Measurements from ENCODE around the gene LGALS4. TPM values are rescaled to one million over a fixed set of nuclear protein-coding genes. Genes with fewer than 3 reads are reported as not detected.
"Not testable (repeated sequence)": the region's sequence is repeated elsewhere in the genome, so short reads cannot be mapped to it uniquely, and the experiment has no call there.

LGALS4 gene
- polyA plus RNA-seq, 1 donor = 2.0 TPM

DNA sequence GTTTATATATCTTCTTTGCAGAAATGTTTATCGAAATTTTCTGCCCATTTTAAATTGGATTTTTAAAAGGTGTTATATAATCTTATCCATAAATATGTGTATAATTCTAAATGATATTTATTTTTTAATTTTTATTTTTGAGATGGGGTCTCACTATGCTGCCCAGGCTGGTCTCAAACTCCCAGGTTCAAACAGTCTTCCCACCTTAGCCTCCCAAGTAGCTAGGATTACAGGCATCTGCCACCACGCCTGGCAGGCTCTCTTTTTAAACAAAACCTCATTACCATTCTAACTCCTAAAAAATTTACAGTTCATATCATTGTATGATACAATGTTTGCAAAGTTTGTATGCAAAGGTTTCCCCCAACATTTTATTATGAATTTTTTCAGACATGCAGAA, 16.6 kb downstream of the LGALS4 start:
- no peak for DNase-seq

DNA sequence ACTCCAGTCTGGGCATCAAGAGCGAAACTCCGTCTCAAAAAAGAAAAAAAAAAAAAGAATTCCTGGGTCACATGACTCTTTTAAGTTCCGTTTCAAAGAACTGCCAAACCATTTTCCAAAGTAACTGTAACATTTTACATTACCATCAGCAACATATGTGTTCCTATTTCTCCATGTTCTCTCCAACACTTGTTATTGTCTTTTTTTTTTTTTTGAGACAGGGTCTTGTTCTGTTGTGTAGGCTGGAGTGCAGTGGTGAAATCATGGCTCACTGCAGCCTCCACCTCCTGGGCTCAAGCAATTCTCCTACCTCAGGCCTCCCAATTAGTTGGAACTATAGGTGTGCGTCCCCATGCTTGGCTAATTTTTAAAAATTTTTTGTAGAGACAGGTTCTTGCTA, 17.2 kb downstream of the LGALS4 start:
- no peak for DNase-seq

DNA sequence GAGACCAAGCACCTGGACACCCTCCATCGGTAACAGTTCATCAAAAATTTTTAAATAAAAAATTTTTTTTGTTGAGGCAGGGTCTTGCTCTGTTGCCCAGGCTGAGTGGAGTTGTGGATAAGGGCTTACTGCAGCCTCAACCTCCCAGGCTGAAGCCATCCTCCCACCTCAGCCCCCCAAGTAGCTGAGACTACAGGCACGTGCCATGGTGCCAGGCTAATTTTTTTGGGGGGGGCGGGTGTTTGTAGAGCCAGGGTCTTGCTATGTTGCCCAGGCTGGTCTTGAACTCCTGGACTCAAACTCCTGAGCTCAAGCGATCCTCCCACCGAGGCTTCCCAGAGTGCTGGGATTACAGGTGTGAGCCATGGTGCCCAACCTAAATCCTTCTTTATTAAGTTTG, 19.1 kb downstream of the LGALS4 start:
- DNase-seq = no peak

DNA sequence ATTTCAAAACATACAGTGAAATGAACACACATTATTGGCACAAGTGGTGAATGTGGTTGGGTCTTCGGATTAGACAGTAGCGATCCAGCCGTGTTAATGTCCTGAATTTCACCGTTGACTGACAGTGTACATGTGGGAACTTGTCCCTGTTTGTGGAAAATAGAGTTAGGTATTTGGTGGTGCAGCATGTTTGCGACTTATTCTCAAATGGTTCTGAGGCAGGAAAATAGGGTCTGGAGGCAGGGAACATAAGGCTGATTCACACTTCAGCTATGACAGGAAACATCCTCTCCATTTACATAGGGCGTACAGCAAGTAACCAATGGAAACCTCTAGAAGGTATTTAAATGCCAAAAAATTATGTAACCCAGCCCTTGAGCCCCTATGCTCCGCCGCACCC, 19.6 kb downstream of the LGALS4 start:
- DNase-seq = no peak

DNA sequence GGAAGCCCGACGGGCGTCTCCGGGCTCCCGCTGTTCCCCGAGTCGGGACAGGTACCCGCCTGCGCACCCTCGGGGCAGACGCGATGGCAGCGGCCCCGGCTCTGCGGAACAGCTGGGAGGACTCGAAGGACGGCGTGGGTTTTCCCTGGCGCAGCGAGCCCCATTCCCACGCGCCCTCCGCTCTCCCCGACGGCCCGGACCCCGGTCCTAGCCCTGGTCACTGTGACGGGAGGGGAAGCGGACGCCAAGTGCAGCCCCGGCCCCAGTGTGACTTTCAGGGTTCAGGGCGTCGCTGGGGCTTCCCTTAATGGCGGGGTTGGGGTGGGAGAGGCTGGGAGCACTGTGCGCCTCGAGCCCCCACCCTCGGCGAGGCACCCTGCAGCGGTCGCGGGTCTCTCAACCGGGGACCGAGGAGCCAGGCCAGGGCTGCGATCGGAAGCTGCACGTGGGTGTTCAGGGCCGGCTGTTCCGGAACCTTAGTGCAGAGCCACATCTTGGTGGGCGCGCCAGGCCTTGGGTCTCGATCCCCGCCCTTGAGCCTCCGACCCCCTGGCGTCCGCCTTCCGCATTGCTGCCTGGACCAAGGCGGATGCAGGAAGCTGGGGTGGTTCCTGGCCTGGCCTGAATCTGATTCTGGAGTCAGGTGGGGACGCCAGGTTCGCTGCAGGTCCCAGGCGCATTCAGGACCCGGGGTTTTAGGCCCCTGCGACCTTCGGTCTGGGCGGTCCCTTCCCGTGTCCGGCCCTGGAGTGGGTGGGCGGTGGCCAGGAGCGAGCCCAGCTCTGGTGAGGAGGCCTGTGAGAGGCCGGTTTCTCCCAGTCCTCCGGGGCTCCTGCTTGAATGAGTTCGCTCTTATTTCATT, 20.3 kb downstream of the LGALS4 start:
- no peak for DNase-seq

DNA sequence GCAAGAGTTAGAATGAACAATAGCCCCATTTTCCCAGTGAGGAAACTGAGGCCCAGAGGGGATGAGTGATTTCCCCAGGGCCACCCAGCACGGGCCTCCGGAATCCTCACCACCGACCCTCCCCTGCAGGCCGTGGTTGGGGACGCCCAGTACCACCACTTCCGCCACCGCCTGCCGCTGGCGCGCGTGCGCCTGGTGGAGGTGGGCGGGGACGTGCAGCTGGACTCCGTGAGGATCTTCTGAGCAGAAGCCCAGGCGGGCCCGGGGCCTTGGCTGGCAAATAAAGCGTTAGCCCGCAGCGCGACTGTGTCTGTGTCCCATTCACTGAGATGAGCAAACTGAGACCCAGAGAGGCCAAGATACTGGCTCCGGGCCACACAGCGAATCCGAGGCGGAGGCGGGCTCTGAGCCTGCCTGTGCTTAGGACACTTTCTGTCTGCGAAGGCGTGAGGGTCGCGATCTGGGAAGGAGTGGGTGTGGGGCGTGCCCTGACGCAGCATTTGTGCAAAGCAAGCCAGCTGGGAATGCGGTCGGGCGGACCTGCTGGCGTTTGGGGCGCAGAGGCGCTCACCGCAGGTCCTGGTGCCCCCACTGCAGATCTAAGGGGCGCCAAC, 21.2 kb downstream of the LGALS4 start:
- DNase-seq = not testable (repeated sequence)

DNA sequence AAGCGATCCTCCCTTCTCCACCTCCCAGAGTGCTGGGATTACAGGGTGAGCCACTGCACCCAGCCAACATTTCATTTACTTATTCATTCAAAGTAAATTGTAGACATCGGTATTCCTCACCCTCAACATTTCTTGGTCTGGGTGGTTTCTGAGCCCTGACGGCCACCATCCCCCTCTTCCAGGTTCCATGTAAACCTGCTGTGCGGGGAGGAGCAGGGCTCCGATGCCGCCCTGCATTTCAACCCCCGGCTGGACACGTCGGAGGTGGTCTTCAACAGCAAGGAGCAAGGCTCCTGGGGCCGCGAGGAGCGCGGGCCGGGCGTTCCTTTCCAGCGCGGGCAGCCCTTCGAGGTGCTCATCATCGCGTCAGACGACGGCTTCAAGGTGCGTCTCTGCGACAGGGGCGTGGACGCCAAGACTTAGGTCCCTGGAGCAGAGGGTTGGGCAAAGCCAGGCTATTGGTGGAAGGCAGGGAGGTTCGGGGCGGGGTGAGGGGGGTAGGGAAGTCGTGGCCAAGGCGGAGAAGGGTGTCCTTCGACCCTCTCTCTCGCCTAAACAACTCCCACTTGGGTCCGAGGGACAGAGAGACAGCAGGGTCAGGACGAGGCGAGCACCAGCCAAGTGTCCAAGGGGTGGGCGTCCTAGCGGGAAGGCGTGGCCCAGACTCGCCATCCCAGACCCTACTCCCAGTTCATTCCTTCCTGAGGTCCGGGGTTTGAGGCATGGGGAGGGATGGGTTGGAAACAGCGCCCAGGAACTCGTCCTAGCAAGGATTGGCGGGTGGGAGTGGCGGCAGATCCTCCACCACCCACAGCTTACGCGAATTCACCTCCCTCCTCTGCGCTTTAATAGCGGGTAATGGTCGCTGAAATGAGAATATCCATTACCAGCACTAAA, 22.0 kb downstream of the LGALS4 start:
- not testable (repeated sequence) for DNase-seq

DNA sequence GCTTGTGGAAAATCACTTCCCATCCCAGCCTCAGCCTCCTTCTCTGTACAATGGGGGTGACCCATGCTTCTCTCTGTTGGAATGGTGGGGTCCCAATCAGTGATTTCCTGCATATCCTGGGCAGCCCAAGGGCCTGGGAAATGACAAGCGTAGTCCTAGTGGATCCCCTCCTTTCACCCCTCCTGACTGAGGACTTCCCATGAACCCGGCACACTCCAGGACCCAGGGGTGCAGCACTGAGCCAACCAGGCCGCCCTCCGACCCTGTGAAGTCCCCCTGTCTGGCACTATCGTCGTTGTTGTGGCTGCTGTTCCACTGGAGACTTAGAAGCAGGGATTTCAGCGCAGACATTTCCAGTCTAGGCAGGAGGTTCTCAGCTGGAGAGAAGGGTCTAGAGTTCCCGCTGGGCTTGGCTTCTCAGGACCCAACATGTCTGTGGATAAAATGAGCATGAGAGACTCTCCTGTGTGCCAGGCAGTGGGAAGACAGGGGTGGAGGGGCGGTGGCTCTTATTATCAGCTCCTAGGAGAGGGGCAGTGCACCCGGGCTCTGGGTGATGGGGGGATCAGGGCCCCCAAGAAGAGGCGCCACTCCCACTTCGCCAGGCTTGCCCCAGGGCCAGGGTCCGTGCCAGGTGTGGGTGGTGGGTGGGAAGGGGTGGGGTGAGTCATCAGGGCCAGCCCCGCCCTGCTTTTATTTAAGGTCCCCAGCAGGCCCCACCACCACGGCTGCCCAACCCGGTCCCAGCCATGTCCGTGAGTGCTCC, 24.1 kb downstream of the LGALS4 start, which contains the start of gene LGALS7B:
LGALS7B (plus strand) TSS at position 723 of the 766 bp plus-strand sequence; CDS start at position 750, 27 bp downstream.
- DNase-seq = no peak

DNA sequence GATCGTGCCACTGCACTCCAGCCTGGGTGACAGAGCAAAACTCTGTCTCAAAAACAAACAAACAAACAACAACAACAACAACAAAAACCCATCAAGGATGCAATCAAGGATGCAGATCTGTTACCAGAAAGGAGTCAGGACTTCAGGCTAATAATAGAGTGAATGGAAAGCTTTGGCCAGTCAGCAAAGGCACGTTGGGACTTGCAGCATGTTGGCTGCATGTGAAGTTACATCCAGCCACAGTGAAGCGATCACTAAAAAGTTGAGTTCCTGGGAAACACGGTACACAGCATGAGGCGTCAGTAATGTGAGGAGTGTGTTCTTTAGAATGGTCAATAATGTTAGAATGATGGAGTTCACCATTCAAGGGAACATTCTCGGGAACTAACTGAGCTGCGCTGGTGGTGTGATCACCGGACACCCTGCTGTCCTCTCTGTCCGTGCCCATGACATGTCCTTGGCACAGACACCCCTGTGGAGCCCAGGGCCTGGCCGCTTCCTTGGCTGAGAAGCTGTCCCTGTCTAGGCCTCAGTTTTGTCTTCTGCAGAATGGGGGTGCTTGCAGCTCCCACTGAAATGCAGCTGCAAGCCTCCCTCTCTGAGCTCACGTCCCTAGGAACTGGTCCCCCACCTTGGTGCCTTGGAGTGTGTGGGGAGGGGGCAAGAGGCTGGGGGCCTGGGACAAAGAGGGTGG, 26.0 kb downstream of the LGALS4 start:
- no peak for DNase-seq

DNA sequence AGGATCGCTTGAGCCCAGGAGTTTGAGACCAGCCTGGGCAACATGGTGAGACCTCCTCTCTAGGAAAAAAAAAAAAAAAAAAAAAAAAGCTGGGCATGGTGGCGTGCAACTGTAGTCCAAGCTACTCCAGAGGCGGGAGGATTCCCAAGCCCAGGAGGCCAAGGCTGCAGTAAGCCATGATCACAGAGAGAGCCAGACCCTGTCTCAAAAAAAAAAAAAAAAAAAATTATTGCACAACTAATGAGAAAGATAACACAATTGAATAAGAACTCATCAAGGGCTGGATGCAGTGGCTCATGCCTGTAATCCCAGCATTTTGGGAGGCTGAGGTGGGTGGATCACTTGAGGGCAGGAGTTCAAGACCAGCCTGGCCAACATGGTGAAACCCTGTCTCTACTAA, 26.7 kb downstream of the LGALS4 start:
- not testable (repeated sequence) for DNase-seq

DNA sequence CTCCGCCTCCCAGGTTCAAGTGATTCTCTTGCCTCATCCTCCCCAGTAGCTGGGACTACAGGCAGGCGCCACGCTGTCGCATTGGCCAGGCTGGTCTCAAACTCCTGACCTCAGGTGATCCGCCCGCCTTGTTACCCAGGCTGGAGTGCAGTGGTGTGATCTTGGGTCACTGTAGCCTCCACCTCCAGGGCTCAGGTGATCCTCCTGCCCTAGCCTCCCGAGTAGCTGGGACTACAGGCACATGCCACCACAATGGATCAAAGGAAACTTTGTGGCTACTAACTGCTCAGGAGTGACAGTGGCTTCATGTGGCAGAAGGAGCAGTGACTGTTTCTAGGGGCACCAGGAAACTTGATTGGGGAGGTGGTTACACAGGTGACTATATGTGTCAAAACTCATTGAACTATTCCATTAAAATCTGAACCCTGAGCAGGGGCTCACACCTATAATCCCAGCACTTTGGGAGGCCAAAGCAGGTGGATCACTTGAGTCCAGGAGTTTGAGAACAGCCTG, 27.5 kb downstream of the LGALS4 start:
- DNase-seq = no peak

DNA sequence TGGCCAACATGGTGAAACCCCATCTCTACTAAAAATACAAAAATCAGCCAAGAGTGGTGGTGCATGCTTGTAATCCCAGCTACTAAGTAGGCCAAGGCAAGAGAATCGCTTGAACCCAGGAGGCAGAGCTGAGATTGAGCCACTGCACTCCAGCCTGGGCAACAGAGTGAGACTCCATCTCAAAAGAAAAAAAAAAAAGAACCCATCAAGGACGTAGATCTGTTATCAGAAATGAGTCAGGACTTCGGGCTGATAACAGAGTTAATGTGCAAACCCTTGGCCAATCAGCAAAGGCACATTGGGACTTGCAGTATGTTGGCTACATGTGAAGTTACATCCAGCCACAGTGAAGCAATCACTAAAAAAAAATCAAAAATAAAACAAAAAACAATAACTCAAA, 28.5 kb downstream of the LGALS4 start:
- no peak for DNase-seq

DNA sequence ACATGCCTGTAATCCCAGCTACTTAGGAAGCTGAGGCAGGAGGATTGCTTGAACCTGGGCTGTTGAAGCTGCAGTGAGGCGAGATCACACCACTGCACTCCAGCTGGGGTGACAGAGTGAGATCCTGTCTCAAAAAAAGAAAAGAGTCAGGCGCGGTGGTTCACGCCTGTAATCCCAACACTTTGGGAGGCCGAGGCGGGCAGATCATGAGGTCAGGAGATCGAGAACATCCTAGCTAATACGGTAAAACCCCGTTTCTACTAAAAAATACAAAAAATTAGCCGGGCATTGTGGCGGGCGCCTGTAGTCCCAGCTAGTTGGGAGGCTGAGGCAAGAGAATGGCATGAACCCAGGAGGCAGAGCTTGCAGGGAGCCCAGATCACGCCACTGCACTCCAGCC, 30.5 kb downstream of the LGALS4 start:
- DNase-seq = not testable (repeated sequence)

DNA sequence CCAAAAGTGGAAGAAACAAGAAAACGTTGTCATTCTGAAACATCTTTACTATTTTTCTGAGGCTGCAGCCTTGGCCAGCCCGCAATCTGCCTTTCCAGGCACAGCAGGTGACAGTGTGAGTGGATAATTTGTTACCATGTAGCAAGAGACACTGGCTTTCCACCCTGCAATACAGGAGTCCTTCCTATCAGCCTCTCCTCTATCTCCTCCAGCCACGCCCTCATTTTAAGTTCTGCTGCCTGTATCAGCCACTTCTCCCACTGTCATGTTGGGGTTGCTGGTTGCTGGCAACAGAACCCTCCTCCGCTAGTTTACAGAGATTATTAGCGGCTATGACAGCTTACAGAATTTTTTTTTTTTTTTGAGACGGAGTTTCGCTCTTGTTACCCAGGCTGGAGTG, 31.7 kb downstream of the LGALS4 start:
- no peak for DNase-seq

DNA sequence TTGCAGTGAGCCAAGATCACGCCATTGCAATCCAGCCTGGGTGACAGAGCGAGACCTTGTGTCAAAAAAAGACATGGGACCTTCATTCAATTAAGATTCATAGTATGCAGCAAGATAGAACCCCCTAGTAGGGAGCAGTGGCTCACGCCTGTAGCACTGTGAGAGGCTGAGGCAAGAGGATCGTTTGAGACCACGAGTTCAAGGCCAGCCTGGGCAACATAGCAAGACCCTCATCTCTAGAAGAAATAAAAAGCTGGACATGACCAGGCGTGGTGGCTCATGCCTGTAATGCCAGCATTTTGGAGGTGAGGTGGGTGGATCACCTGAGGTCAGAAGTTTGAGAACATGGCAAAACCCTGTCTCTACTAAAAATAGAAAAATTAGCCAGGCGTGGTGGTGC, 32.3 kb downstream of the LGALS4 start:
- DNase-seq = no peak

DNA sequence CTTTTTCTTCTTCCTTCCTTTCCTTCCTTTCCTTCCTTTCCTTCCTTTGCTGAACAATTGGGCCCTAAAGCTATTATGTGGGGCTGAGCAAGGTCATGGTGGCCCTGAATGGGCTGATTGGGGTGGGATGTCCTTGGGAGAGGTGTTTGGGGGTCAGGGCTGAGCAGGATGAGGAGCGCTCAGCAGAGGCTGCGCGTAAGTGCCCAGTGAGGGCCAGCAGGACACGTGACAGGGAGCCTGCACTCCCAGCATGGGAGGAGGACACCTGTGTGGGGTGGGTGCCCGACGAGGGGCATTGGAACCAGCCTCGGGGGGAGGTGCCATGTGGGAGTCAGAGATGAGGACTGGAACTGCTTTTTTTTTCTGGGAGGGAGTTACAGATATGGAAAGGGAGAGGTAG, 34.0 kb downstream of the LGALS4 start:
- DNase-seq = no peak

DNA sequence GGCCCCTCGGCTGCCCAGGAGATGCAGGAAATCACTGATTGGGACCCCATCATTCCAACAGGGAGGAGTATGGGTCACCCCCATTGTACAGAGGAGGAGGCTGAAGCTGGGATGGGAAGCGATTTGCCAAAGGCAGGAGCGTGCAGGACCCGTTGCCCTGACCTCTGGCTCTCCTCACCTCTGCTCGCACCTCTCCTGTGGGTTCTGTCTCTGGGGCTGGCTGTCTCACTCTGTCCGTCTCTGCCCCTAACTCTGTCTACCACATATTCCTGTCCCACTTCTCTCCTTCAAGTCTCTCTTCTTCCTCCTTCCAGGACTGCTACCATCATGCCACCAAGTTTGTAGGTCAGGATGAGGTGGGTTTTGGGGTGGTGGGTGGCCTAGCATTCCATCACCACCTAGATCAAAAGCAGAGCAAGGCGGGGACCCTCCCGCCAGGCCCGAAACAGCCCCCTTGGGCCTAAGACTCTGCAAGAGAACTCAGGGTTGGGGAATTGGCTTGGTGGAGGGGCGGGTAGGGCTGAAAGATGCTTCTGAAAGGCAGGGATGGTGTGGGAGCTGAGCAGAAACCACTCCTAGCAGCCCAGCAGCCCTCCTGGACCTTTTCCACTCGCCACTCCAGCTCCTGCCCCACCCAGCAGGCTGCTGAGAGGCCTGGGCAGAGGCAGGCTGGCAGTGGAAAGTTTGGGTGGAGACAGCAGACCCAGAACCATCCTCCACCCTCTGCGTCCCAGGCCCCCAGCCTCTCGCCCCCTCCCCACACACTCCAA, 38.4 kb downstream of the LGALS4 start:
- no peak for DNase-seq

DNA sequence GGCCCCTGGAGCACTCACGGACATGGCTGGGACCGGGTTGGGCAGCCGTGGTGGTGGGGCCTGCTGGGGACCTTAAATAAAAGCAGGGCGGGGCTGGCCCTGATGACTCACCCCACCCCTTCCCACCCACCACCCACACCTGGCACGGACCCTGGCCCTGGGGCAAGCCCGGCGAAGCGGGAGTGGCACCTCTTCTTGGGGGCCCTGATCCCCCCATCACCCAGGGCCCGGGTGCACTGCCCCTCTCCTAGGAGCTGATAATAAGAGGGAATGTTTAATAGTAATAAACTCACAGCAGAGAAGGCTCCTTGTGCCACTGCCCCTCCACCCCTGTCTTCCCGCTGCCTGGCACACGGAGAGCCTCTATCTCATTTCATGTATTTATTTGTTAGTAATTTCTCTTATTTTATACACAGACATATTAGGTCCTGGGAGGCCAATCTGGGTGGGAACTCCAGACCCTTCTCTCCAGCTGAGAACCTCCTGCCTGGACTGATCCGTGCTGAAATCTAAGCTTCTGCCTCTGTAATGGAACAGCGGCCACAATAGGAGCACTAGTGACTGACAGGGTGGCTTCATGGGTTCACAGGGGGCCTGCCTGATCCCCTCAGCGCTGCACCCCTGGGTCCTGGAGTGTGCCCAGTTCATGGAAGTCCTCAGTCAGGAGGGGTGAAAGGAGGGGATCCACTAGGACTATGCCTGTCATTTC, 39.1 kb downstream of the LGALS4 start, which contains the start of gene LGALS7:
LGALS7 (minus strand) TSS at position 49 of the 709 bp plus-strand sequence; CDS start at position 24, 25 bp downstream.
- DNase-seq = no peak

DNA sequence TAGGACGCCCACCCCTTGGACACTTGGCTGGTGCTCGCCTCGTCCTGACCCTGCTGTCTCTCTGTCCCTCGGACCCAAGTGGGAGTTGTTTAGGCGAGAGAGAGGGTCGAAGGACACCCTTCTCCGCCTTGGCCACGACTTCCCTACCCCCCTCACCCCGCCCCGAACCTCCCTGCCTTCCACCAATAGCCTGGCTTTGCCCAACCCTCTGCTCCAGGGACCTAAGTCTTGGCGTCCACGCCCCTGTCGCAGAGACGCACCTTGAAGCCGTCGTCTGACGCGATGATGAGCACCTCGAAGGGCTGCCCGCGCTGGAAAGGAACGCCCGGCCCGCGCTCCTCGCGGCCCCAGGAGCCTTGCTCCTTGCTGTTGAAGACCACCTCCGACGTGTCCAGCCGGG, 41.2 kb downstream of the LGALS4 start:
- not testable (repeated sequence) for DNase-seq
